ENCODE data around the gene PGBD5.
A peak's percentile ranks its signal among the peaks of the same experiment; 100 is the strongest.

The PGBD5 gene

DNA sequence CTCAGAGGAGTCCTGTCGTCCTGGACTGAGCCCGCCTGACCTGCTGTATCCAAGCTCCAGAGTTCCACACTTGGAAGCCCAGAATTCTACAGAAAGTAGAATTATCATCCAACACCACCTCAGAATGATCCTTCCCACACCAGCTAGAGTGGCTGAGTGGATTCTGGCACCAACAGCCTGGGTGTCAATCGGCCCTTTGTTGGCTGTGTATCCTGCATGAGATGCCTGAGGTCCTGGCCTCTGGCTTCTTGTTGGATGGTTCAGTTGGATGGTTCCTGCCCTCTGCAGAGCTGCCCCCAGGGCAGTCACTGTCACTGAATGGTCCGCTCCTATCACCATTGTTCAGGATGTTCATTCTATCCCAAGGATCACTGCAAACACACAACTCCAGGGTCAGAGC lies 49.8 kb downstream of the PGBD5 start:
- DNase-seq (ENCODE audit: low spot score), result peak; percentile 83

DNA sequence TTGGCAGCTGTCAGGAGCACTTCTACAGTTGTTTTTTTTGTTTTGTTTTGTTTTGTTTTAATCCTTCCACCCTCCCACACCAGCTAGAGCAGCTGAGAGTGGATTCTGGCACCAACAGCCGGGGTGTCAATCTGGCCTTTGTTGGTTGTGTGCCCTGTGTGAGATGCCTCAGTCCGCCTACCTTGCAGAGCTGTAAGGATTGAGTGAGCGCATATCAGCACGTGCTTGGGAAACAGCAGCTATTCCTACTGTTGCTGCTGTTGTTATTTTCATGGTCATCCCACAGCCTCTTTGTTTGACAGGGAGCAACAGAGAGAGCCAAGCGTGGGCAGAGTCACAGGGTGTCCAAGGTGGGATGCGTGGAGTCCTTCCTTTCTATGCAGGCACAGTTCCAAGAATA lies 50.4 kb downstream of the PGBD5 start:
- DNase-seq (ENCODE audit: low spot score), result peak; percentile 85

DNA sequence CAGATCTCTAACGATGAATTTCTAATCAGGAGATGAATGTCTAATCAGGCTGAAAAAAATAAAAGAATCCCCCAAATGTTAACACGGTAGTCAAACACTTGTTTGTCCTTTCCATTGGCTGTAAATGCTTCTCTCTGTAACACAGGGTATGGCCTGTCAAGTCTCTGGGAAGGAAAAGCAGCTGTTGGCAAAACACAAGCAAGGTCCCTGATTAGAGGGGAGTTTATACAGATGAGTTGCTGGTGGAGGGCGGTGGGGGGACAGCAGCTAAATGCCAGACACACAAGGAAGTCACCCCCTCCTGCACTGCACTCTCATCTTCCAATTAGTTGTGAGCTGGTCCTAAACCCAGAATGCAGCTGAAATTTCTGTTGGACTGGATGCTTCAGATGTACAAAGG lies 51.0 kb downstream of the PGBD5 start:
- no peak for DNase-seq (ENCODE audit: low spot score)

DNA sequence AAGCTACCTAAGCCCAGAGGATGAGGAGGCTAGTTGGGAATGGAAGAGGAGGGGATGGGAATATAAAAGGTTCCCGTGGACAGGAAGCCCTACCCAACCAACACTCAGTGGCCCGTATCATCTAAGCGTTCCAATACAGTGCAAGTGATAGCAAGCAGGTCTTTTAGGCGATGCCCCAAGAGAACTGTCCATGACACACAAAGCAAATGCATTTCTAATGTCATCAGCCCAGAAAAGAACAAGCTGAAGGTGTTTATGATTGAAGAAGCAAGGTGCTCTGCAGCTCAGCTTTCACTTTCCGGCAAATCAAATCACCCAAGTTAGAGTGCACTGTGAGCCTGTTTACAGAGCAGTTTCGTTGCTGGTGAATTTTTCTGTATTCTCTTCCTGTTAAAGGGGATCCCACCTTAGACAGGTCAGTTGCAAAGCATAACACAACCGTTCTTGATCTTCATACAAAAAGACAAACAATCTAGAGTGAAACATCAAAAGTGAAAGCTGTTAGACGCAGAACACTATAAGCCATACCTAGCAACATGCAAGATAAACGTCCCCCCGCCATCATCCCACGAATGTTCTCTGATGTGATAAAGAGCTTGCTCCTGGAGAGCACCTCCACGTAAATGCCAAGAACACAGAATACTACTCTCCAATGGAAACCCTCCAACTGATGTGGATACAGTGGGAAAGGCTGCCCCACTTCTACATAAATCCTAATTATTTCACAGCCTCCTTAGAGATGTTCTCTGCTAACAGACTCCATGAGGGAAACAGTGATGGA lies 54.0 kb downstream of the PGBD5 start:
- no peak for DNase-seq (ENCODE audit: low spot score)

DNA sequence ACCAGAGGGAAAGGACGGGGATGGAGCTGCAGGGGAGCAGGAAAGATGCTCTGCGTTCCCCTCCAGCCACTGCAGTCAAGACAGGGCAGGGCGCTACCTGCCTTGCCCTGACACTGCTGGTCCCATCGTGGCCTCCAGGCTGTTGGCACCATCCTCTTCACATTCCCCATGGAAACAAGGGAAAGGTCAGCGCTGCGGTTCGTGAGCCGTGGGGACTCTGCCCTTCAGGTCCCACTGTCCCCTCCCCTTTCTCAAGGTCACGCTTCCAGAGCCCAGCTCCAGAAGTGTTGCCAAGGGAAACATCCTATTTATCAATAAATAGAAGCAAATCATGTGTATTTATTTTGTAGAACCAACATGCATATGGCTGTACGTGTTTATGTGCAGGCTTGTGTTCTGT lies 56.0 kb downstream of the PGBD5 start:
- DNase-seq (ENCODE audit: low spot score), result no peak

DNA sequence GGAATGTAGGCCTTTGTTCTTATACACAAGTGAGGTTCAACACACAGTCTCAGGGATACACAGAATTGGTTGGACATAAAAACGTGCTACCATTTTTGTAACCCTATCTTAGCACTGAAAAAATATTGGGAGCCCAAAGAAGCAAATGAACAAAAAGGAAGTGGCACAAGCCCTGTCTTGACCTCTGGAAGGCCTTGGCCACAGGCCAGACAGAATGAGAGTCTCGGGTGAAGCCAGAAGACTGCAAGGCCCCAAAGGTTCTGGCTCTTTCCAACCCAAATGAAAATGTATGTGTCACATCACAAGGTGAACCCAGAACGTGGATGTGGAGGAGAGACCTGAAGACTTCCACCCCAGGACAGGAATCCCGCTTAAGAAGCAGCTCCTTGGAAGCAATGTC lies 57.3 kb downstream of the PGBD5 start:
- DNase-seq (ENCODE audit: low spot score), result no peak

DNA sequence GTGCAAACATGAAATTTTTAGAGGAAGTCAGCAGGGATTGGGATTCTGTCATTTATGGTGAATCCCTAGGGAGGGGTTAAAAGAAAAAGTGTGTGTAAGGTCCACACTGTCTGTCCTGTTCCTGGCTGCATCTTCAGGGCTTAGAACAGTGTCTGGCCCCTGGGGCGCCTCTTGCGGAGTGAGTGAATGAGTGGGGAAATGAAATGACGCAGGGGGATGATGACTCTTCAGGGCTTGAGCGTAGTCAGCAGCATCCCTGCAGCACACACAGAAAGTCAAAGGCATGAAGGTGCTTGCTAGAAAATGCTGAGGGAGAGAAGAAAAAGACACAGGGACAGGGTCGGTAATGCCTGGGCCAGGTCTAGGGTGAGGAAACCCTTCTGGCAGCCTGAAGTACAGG lies 57.8 kb downstream of the PGBD5 start:
- no peak for DNase-seq (ENCODE audit: low spot score)

DNA sequence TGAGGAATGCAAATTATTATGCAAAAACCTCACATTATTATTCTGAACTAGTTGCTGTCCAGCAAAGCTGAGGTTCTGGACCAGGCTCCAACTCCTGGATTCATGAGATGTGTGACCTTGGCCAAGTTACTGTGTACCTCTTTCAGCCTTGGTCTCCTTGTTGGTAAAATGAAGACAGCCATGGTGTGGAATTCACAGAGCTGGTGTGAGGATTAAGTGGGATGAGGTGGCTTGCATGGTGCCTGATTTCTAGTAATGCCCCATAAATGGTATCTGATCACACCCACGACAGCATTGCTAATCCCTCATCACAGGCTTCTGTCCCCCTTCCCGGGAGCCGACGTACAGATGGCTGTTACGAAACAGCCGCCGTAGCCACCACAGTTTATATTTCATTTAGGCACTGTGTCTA lies 59.6 kb downstream of the PGBD5 start:
- DNase-seq (ENCODE audit: low spot score), result no peak

DNA sequence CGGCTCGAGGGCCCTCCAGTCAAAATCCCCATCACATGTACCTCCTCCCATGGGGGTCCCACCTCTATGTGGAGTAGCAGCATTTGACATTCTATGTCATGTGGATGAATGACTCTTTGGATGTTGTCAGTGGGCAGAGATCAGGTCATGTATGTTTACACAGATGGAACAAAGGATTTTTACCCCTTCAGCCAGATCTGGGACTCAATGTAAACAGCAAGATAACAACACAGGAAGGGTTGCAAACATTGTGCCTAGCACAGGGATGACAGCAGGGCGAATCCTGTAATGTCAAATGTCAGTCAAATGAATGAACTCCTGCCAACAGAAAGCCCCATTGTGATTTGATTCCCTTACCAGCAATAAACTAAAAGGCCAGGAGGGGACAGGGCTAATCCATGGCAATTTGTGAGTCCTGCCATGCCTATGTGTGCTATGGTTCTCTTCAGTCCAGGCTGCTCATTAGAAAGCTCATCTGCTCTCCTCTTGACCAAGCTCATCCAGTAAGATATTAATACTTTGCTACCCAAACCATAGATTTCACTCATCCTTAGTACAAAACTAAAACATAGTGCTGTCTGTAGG lies 60.3 kb downstream of the PGBD5 start:
- peak; percentile 79 for DNase-seq (ENCODE audit: low spot score)

DNA sequence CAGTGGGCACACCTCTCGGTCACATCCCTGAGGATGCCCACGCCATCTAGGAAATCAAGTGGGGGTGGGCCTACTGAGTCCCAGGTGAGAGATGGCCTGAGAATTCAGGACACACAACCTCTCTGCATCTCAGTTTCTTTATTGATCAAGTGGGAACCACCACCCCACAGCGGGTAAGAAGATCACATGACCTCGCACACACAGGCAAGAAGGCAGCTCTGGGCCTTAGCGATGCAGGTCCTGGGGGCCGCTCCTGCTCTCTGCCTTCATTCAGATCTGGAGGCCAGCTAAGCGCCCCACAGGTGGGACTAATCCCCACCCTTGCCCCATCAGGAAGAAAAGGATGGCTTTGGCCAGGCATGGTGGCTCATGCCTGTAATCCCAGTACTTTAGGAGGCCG lies 63.2 kb downstream of the PGBD5 start:
- DNase-seq (ENCODE audit: low spot score), result no peak

DNA sequence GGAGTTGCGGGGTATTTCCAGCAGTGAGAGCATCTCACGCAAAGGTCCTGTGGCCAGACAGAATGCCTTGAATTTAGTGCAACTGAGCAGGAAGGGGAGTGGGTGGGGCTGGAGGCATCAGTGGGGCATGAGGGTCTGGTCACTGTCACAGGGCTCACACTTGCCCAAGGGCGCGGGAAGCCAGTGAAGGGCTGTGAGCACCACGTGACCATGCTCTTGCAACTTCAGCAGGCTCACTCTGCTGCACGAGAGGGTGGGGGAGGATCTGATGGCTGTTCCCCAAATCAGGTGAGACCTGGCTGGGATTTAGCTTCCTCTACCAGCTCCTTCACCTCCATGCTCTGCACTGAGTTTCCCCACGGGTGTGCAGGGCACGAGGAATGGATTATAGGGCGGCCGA lies 64.2 kb downstream of the PGBD5 start:
- DNase-seq (ENCODE audit: low spot score), result no peak

DNA sequence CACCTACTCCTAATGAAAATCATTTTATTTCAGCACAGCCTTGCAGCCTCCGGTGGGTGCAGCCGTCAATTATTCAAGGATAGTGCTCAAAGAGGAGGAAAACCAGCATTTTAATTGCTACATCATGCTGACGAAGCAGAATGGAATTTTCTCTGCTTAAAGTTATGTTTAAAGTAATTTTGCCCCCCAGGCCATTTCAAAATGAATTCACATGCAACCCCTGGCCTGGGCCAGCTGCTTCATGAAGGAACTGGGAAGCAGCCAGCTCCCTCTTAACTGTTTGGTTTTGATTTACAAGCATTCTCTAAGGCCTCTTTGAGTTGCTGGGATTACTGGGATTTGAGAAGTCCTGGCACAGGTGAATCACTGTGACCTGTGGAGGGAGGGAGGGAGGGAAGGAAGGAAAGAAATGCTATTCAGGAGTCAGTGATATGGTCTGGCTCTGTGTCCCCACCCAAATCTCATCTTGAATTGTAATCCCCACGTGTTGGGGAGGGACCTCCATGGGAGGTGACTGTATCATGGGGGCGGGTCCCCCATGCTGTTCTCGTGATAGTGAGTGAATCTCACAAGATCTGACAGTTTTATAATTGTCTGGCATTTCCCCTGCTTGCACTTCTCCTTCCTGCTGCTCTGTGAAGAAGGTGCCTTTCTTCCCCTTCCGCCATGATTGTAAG lies 66.0 kb downstream of the PGBD5 start:
- DNase-seq (ENCODE audit: low spot score), result no peak

DNA sequence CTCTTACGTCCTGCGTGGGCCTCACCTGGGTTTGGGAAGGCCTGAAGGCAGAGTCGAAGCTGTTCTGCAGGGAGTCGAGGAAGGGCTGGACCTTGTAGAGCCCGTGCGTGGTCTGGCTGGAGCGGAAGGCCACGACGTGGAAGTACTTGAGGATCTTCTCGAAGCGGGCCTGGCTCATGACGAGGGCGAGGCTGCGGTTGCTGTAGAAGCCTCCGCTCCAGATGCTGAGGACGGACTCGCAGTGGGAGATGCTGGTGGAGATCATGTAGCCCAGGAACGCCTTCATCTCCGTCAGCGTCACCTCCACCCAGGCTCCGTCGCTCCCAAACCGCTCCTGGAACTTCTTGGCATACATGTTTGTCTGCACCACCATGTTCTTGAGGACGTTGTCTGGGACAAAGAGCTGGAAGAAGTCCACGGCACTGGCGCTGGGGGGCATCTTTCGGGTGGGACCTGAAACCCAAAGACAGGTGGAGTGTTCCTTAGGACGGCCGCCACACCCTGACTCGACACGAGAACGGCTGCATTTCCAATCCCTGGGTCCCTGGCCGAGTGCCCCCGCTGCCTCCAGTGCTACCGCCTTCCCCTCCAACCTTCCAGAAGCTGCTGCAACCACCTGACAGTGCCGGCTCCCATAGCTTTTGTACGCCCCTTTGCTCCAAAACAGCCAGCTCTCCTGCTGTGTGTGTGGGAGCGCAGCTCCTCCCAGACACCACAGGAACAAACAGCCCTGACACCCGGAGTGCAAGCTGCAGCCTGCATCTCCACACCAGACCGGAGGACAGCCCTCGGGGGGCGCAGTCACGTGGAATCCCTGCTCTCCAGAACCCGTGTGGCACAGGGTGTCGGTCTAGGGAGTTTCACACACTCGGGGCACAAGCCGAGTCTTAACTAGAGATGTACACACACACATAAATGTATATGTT lies 69.0 kb downstream of the PGBD5 start:
- no peak for DNase-seq (ENCODE audit: low spot score)

DNA sequence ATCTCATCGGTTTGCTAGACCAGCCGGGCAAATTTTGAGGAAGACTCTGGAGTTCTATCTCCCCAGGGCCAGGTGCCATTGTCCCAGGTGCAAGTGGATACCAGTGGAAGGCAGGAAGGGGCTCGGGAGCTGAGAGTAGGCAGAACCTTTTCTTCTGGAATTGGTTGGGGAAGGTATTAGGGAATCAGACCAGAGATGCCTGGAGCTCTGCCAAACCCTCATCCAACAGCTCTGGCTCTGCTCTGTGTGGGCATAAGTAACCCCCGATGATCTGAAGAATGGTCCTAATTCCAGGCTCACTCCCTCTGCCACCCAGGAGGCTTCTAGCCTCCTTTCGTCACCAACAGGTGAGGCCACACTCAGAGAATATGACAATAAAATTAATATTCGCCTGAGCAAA lies 69.9 kb downstream of the PGBD5 start:
- DNase-seq (ENCODE audit: low spot score), result no peak

DNA sequence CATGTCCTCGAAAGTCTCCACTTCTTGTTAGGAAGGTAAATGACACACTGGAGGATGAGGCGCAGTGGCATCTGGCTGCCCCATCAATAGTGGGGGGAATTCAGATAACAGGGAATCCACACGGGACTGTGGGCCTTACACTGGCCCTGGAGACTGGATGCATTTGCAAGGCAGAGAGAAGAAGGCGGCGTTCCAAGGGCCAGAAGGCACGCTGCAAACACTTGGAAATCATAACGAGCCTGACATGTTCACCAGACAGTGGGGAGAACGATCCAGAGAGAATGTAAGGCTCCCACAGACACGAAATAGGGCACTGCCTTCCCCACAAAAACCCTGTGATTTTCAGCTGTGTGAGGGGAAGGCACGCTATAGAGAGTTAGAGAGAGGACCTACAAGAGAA lies 70.5 kb downstream of the PGBD5 start:
- DNase-seq (ENCODE audit: low spot score), result no peak

DNA sequence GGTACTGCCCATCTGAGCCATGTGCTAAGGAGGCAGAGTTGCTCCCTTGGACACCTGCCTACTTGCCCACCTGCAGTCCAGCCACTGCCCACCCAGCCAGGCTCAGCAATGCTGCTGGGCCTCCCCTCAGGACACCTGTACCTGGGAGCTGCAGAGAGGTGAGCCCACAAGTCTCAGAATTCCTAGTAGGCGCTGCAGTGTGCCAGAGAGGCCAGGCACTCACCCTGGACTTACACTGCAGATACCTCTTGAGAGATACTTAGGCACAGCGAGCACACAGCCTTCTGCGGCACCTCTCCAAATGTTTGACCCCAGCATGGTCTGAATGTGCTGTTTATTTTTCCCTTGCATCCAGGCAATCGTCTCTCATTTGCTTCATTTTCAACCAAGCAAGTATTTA lies 71.0 kb downstream of the PGBD5 start:
- no peak for DNase-seq (ENCODE audit: low spot score)

DNA sequence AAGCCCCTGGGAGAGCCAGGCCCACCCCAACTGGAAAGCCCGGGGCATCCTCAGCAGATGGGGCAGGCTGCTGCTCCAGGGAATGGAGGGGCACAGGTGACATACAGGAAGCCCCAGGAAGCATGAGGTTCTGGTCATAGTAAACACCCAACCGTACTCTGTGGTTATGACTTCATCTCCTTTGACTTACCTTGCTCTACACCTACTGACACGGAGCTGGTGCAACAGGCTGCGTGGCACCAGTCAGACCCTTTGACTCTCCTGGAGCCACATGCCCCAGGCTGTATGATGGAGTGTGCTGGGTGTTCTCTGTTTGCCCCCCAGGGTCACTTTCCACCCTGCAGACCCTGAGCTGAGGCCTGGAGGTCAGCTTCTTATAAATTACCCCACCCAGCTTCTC lies 72.1 kb downstream of the PGBD5 start:
- DNase-seq (ENCODE audit: low spot score), result no peak

DNA sequence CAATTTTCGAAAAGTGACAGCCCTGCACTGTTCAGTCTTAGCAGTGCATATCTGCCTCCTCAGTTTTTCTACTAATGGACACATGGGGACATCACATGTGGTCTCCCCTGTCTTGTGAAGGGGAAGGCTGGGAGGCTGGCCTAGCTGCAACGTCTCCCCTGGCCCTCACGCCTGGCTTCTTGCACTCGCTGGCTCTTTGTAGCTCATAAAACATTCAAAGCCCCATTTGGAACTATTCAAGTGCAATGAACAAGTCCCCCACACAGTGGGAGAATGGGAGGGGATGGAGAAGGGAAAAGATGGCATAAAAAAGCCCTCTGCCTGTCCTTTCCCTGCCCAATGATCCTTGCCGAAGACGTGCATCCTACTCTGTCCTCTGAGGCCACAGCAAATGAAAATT lies 73.6 kb downstream of the PGBD5 start:
- DNase-seq (ENCODE audit: low spot score), result no peak

DNA sequence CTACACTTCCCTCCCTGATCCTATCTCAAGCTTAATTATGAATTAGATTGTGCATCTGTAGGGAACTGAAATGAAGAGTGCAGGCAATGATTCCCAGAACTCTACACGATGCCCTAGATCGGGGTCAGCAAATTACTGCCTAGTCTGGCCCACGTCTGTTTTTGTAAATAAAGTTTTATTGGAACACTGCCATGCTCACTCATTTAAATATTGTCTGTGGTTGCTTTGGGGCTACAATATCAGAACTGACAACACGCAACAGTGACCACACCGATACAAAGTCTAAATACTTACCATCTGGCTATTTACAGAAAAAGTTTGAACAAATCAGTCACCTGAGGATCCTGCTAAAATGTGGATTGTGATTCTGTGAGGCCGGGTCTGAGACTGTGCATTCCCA lies 74.1 kb downstream of the PGBD5 start:
- no peak for DNase-seq (ENCODE audit: low spot score)

DNA sequence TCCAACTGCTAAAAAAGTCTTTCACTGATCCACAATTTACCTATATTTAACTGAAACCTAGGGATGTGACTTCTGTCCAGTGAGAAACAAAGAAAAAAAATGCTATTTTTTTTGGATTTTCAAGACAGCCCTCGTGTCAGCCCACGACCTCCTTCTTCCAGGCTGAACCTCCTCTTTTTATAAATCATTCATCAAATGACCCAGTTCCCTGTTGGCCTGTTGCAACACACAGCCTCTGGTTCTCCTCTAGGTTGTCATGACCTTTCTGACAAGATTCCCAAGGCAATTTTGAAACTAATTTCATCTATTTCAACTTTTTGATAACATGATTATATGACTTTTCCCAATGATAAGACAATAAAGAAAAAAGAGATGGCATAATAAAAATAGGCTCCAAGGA lies 74.6 kb downstream of the PGBD5 start:
- no peak for DNase-seq (ENCODE audit: low spot score)

DNA sequence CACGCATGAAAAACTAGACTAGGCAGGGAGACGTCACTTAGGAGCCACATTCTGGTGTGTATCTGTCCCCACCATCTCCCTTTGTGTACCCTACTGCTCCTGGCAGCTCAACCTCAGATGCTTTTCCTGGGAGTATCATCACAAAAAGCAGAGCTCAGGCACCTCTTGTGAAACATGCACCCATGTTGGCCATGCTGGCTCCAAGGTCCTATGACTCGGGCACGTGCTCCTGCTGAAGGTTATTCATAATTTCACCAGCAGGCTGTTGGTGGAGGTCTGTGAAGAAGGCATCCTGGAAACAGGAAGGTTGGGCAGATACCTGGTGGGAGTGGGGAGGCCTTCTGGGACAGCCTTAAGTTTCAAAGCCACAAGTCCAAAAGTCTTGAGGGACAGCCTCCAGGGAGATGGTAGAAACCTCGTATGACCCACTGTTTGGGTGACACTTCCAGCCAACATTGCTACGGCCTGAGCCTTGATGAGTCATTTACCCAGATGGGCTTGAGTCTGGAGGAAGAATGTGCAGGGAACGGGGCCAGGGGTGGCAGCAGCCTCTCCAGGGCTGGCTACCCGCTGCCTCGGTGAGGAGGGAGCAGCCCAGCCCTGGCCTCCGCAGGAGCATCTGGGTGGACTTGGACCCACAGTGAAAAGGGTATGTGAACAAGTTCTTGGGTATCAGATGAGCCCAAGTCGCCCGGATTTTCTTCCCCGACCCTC lies 75.8 kb downstream of the PGBD5 start:
- no peak for DNase-seq (ENCODE audit: low spot score)

DNA sequence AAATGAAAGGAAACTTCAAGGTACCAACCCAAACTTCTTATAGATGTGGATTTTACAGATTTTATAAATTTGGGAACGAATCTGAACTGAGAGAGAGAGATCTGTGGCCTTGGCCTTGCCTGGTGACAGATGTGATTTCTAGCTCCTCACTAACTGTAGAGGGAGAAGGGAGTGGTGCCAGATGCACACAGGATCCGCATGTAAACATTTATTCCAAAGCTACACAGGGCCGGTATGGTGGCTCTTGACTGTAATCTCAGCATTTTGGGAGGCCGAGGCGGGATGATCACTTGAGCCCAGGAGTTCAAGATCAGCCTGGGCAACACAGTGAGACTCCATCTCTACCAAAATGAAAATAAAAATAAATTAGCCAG lies 77.1 kb downstream of the PGBD5 start:
- no peak for DNase-seq (ENCODE audit: low spot score)
